ENCODE measurements around the gene MTG2. TPM values are rescaled to one million over a fixed set of nuclear protein-coding genes. Genes with fewer than 3 reads are reported as not detected.

MTG2 gene
- total and polyA plus RNA-seq, 2 donors from 2014 or later: 36.1 to 45.2 TPM

GRCh38 chr20:62136283-62137091 is 46.3 kb upstream of the MTG2 start:
- FAIRE-seq (no peak), DNase-seq (peak in 3 of 5 donors; percentile 64 to 81 (median 72))
- TF ChIP-seq, protein P1, sequence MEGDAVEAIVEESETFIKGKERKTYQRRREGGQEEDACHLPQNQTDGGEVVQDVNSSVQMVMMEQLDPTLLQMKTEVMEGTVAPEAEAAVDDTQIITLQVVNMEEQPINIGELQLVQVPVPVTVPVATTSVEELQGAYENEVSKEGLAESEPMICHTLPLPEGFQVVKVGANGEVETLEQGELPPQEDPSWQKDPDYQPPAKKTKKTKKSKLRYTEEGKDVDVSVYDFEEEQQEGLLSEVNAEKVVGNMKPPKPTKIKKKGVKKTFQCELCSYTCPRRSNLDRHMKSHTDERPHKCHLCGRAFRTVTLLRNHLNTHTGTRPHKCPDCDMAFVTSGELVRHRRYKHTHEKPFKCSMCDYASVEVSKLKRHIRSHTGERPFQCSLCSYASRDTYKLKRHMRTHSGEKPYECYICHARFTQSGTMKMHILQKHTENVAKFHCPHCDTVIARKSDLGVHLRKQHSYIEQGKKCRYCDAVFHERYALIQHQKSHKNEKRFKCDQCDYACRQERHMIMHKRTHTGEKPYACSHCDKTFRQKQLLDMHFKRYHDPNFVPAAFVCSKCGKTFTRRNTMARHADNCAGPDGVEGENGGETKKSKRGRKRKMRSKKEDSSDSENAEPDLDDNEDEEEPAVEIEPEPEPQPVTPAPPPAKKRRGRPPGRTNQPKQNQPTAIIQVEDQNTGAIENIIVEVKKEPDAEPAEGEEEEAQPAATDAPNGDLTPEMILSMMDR (IDR thresholded peaks at IDR 0.05; ENCODE audit: borderline replicate concordance, extremely low read depth, insufficient read depth): peak; percentile 67
- intact Hi-C loops (cut with DNase I): loop anchor here (10.0 kb wide), 2 partner anchors 72 to 122 kb away; partner anchors contain the start of gene TAF4
- no peak overlapping the region for H3K4me3 ChIP-seq (ENCODE audit: low read length in 3 of 3)
- H3K27me3 ChIP-seq (ENCODE audit: control insufficient read depth, insufficient read depth, low read length): no peaks in the 10 kb centered on the region
- no peak overlapping the region for H3K9ac ChIP-seq (ENCODE audit: low read length in 3 of 3)
- no peak overlapping the region for H3K27ac ChIP-seq (ENCODE audit: low read depth in 2 of 2, low read length in 2 of 2)
- H3K36me3 ChIP-seq (ENCODE audit: control insufficient read depth in 2 of 3, insufficient read depth in 3 of 3, low read length in 3 of 3): peaks cover 15 to 61% (median 57%) of the 10 kb centered on the region in 3 donors
- H3K9me3 ChIP-seq (ENCODE audit: control insufficient read depth in 2 of 3, insufficient read depth in 1 of 3, low read length in 3 of 3): no peaks in the 10 kb centered on the region
- peaks cover 0 to 11% (median 7%) of the 10 kb centered on the region in 3 donors for H3K4me1 ChIP-seq (ENCODE audit: control insufficient read depth in 2 of 3, insufficient read depth in 2 of 3, low read depth in 1 of 3, low read length in 3 of 3)

GRCh38 chr20:62137092-62137384 is 45.8 kb upstream of the MTG2 start:
- H3K9me3 ChIP-seq (ENCODE audit: control insufficient read depth in 2 of 3, insufficient read depth in 1 of 3, low read length in 3 of 3): no peaks in the 10 kb centered on the region
- intact Hi-C loops (cut with DNase I): loop anchor here (10.0 kb wide), 2 partner anchors 72 to 122 kb away; partner anchors contain the start of gene TAF4
- FAIRE-seq (no peak), DNase-seq (no peak)
- no peak overlapping the region for H3K9ac ChIP-seq (ENCODE audit: low read length in 3 of 3)
- TF ChIP-seq, protein P1 (IDR thresholded peaks at IDR 0.05; ENCODE audit: borderline replicate concordance, extremely low read depth, insufficient read depth): no peak
- no peaks in the 10 kb centered on the region for H3K27me3 ChIP-seq (ENCODE audit: control insufficient read depth, insufficient read depth, low read length)
- peaks cover 15 to 56% (median 55%) of the 10 kb centered on the region in 3 donors for H3K36me3 ChIP-seq (ENCODE audit: control insufficient read depth in 2 of 3, insufficient read depth in 3 of 3, low read length in 3 of 3)
- no peak overlapping the region for H3K27ac ChIP-seq (ENCODE audit: low read depth in 2 of 2, low read length in 2 of 2)
- peaks cover 0 to 16% (median 13%) of the 10 kb centered on the region in 3 donors for H3K4me1 ChIP-seq (ENCODE audit: control insufficient read depth in 2 of 3, insufficient read depth in 2 of 3, low read depth in 1 of 3, low read length in 3 of 3)
- no peak overlapping the region for H3K4me3 ChIP-seq (ENCODE audit: low read length in 3 of 3)

DNA sequence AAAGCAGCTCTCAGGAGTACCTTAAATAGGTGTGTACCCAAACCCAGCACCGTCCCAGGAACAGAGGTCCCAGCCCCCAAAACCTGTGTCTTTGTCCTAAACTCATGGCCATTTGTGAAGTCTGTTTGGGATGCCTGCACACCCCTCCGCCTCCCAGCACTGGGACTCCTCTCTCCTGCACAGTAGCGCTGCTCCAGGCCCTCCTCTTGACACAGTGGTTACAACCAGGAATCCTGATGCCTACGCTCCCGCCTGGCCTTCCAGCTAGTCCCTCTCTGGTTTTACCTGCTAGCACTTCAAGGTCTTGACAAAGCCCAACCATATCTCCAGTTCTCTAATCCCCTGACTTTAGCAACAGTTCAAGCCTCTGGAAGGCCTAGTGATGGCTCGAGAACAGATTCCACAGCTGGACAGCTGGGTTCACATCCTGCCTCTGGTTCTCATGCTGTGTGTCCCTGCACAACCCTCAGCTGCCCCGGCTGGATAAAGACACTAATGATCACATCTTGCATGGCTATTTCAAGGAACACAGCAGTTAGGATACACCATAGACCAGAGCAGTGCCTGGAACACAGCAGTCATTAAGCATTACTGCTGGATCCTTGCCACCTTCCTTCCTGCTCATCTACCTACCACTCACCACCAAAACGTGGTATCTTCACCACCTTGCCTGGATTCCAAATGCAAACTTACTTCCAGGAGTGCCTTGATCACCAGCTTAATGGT is 45.2 kb upstream of the MTG2 start:
- TF ChIP-seq, protein P1 (IDR thresholded peaks at IDR 0.05; ENCODE audit: borderline replicate concordance, extremely low read depth, insufficient read depth): no peak
- Histone ChIP-seq H3K9me3 (ENCODE audit: control insufficient read depth in 2 of 3, insufficient read depth in 1 of 3, low read length in 3 of 3) (no peaks in the 10 kb centered on the region), H3K9ac (ENCODE audit: low read length in 3 of 3) (no peak overlapping the region), H3K4me3 (ENCODE audit: low read length in 3 of 3) (no peak overlapping the region), H3K4me1 (ENCODE audit: control insufficient read depth in 2 of 3, insufficient read depth in 2 of 3, low read depth in 1 of 3, low read length in 3 of 3) (peaks cover 0 to 16% (median 13%) of the 10 kb centered on the region in 3 donors), H3K27me3 (ENCODE audit: control insufficient read depth, insufficient read depth, low read length) (no peaks in the 10 kb centered on the region), H3K36me3 (ENCODE audit: control insufficient read depth in 2 of 3, insufficient read depth in 3 of 3, low read length in 3 of 3) (peaks cover 15 to 54% (median 49%) of the 10 kb centered on the region in 3 donors), H3K27ac (ENCODE audit: low read depth in 2 of 2, low read length in 2 of 2) (no peak overlapping the region)
- intact Hi-C loops (cut with DNase I): loop anchor here (10.0 kb wide), 2 partner anchors 73 to 123 kb away; partner anchors contain the start of gene TAF4
- DNase-seq: no peak
- no peak for FAIRE-seq

All from kidney (tissue), 14 donors.